HG02885 (cell line): ENCODE results near the gene DPYD.
A peak's percentile ranks its signal among the peaks of the same experiment; 100 is the strongest.

ENCODE experiments used
- ATAC-seq: cut with Tn5 transposase; IDR thresholded peaks from one replicate; pipeline ENCODE4 v1.9.1; 2021; ENCODE audit warnings: mild to moderate bottlenecking; ENCODE audit not compliant: unreplicated experiment, poor library complexity

DPYD gene

GRCh38 chr1:97482022-97482421, 438.8 kb downstream of the DPYD start:
- ATAC-seq: no peak

DNA sequence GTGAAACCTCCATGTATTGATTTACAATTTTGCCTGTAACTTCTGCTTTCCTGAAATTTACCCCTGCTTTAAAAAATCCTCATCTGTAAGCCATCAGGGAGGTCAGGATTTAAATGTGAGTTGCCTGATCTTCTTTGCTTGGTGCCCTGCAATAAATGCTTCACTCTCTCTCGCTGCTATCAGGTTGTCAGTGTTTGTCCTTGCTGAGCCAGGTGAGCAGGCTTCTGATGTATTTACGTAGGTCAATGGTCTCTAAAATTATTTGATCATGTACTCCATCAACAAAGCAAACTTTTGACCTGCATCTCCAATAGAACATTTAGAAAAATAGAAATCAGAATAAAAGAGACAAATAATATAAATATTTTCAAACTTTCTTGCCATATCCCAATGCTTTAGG, 453.4 kb downstream of the DPYD start:
- ATAC-seq: no peak

GRCh38 chr1:97464305-97464704, 456.5 kb downstream of the DPYD start:
- no peak for ATAC-seq

DNA sequence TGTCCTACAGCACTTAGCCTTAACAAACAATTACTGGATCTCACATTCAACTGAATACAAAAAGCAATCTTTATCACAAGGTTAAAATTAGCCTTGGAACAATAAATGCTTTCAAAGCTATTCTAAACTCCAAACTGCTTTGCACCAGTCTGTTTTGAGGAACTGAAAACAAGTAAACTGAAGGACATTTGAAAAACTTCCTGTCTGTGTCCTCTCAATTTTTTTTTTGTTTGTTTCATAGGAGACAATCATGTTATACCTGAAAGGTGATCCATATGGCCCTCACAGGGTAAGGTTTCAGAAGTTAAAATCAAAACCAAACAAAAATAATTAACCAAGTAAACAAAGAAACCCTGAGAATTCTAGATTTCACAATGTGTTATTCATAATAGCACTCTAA, 459.1 kb downstream of the DPYD start:
- peak; percentile 91 for ATAC-seq

DNA sequence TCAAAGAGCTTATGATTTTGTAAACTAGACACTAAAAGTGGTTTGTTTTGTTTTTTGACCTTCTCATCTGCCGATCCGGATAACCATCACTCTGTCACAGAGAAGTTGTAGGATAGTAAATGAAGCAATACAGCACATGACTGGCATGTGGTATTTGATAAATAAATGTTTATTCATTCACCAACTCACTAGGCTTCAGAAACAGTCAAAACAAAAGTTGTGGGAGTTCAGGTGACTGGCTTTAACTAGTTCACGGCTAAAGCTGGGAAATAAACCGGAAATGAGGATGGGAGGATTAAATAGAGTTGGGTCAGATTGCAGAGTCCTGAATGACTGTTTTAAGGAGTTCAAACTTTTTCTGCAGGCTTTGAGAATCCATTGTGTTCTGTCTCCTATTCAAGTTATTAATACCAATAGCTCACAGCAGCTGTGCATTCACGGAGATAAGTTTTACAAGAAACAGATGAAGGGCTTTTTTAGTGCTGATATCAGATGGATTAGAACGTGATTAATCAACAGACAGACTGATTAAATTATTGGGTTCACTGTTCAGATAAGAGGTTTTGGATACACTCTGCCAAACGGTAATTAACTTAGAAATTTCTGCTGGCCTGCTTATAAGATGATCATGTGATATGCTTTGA, 463.3 kb downstream of the DPYD start:
- ATAC-seq: no peak

DNA sequence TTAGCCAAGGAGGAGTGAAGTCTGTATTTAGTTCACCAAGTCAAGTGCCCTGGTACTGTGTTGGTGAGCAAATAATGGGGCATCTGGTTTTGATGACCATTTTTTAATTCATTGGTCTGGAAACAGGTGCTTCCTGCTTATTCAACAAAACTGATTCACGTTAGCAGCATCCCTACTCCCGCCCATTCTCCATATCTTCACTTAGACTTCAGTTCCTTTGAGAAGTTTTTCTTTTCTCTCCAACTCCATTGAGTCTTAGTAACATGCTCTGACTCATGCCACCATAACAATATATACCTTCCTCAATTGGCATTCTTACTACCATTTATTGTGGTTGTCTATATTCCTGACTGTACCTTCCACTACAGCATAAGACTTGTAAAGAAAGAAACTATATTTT, 468.9 kb downstream of the DPYD start:
- ATAC-seq: no peak

GRCh38 chr1:97451046-97451826, 469.6 kb downstream of the DPYD start:
- ATAC-seq: no peak

DNA sequence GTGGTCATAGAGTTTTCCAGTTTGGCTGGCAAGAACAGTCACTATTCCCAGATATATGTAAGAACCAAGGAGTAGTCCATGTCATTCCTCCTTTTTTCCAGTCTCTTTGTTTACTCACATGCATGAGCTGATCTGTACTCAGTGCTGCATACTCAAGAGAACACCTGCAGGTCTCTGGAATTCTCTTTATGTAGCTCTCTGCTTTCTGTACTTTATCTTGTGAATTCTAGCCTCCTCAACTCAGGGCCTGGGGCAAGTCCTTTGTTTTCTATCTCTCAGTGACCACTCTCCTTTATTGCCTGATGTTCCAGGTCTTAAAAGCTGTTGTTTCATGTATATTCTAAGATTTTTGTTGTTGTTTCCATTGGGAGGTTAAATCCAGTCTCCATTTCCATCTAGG, 478.9 kb downstream of the DPYD start:
- no peak for ATAC-seq

- no peak for ATAC-seq
Observed at GRCh38 chr1:97433824-97434177, 487.0 kb downstream of the DPYD start.

DNA sequence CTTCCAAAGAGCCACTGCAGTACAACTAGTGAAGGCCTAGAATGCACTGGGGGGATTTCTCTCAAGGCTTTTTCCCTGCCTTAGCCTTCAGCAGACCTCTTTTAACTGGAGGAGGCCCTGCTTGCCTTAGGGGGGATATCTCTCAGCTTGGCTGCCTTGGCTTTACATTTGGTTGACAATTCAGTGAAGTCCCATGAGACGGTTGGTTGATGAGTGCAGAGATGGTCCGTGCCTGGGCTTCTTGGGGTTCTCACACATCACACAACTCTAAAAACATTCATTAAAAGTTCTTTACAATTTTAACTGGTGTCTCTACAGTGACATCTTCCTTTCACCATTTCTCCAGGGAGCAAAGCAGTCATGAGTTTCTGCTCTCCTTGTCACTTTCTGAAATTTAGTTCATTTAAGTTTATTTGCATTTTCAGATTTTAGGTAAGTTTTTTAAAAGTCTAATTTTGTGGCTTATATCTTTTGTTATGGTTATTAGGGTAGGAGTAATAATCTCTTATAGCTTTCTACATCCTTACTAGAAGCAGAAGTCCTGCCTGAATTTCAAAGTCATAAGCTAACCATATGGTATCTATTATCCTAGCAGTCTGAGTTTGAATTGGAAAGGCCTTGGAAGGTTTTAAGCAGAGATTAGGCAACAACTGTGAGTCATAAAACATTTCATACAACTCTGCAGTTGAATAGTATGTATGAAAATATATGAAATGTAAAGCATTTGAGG, 487.6 kb downstream of the DPYD start:
- ATAC-seq: no peak

GRCh38 chr1:97427371-97427770, 493.5 kb downstream of the DPYD start:
- ATAC-seq: peak; percentile 58

DNA sequence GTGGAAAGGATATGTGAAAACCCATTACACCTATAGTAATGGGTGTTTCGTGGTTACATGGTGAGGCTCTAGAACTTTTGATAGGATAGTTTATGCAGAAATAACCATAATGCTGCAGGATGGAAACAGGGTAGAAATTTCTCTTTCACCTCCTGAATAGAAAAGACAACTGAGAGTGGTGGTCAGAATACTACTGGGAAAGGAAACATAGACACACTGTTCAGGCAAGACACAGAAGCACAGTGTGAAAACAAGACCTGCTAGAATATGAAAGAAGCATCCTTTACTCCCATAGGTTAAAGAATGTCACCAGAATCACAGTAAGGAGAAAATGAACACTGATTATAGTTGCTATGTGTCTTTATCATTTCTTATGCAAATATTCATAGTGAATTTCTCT, 496.6 kb downstream of the DPYD start:
- peak; percentile 57 for ATAC-seq

DNA sequence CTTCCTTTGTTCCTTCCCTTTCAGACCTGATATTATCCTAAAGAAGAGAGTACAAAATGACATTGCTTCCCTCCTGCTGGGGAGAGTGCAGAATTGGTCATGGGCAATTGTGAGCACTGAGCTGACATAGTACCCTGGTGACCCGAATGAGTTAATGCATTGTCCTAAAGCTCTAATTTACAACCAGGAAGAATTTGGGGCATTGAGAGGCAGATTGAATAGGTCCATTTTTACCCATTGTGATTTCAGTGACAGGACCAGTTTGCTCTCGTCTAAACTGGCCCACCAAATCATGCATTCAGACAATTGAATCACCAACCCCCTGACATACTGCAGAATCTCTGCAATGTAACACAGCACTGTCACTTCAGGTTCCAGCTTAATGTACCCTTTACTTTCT, 497.4 kb downstream of the DPYD start:
- no peak for ATAC-seq

- no peak for ATAC-seq
Observed at GRCh38 chr1:97417661-97418060, 503.2 kb downstream of the DPYD start.

DNA sequence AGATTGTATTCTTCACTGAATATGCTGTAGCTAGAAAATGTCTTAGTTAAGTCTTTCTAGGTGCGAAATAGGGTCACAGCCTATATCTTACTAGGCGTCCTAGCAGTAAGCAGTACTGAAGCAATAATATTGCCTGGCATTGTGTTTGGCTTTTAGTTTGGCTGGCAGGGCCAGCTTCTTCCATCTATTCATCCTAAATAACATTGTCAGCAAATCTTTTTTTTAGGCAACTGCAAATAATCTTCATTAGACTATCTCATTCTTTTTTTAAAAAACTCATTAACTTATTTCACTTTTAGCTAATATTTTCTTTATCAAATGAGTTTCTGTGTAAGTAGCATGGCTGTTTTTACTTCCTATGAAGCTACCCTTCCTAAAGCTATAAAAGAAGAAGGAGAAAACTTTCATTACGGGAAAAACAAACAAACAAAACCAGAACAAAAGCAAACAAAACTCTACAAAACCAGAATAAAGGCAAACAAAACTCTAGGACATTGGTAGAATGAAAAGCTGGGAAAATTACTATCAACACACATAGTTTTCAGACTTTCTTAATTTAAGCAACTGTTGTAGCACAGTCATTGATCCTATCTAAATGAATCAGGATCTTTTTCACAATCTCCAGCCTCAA, 506.0 kb downstream of the DPYD start:
- no peak for ATAC-seq

DNA sequence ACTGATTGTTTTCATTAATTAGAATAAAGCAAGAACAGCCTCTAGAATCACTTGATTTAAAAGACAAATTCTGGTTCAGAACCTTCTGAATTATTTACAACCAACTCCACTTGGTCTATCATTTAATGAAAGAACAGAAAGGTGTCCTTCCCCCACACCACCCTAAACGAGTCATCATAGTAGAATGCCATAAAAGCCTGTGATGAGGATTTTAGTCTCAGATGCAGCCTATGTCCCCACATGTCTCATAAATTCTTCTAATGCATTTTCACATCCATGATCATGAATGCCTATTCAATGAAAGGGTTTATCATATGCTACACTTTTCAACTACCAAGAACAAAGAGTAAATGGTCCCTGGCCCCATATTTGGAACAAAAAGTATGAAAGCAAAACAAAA, 508.1 kb downstream of the DPYD start:
- ATAC-seq: no peak

GRCh38 chr1:97412166-97412565, 508.7 kb downstream of the DPYD start:
- no peak for ATAC-seq

GRCh38 chr1:97396463-97396862, 524.4 kb downstream of the DPYD start:
- no peak for ATAC-seq

- ATAC-seq: no peak
Observed at GRCh38 chr1:97392701-97393100, 528.1 kb downstream of the DPYD start.

DNA sequence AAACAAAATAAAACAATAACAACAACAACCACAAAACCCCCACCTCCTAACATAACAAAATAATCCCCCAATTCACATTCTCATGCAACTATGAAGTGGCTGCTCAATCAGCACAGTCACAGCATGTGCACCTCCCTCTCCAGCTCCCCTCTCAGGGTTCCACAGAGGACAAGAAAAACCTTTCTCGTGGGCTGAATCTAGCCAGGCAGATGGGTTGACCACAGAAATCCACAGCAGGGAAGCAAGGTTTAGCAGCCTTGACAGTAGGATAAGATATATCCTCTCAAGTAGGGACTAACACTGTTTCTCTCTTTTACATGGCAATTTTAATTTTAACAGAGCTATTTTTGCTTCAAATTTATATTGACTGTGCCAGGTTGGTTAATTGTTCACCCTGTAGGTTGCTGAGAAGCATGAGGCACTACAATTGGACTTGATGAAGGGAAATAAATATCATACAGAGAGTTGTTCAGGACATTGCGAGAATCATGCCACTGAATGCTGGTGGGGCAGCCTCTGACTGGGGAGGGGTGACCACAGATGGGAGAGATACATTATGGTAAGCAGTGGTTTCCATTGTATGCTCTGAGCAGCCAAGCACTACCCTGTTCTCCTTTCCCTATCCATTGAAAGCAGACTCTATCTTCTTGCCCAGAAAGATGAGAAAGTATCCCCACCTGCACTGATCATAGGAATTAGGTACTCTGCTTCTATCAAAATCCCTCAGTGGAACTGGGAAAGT, 535.1 kb downstream of the DPYD start:
- no peak for ATAC-seq
